ENCODE results near the gene CAPN9. TPM values are rescaled to one million over a fixed set of nuclear protein-coding genes. Genes with fewer than 3 reads are reported as not detected.
"Not testable (repeated sequence)": the region's sequence is repeated elsewhere in the genome, so short reads cannot be mapped to it uniquely, and the experiment has no call there.

Gene CAPN9
- total RNA-seq, 2 donors from 2014 or later = not detected

DNA sequence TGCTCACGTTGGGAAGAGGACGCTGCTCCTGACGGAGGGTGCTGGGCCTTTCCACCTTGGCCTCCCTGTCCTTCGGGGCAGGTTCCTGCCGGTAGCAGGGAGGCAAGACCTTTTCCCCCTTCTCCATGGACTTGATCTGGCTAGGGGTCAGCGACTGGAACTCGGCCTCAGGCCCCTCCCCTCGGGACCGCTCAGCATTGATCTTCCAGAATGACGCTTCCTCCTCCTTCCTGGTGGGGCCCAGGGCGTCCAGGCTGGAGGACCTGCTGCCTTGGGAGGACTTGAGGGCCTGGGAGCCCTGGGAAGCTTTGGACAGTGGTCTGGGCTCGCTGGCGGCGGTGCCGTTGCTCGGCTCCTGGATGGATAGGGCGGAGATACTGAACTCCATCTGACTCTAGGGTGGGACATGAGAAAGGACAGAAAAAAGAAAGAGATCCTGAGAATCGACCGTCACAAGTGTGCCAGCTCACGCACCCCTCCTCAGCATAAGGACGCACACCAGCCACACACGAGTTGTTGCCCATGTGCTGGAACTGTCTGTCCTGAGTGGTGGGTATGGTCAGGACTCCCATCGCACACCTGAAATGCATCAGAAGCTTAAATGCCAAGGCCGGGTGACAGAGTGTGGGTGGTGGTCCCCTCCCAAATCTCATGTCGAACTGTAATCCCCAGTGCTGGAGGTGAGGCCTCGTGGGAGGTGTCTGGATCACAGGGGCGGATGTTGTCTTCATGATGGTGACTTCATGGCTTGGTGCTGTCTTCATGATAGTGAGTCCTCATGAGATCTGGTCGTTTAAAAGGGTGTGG is 96.5 kb downstream of the CAPN9 start:
- H3K9me3 ChIP-seq (ENCODE audit: control insufficient read depth, low read length, poor library complexity, severe bottlenecking) = no peaks in the 10 kb centered on the region
- ATAC-seq = no peak
- no peaks in the 10 kb centered on the region for H3K27me3 Mint-ChIP-seq
- H3K27ac Mint-ChIP-seq = no peak overlapping the region
- no peak for DNase-seq
- H3K36me3 Mint-ChIP-seq (ENCODE audit: low read depth) = peaks cover 5% of the 10 kb centered on the region
- no peak overlapping the region for H3K4me3 Mint-ChIP-seq
- H3K4me1 Mint-ChIP-seq = no peaks in the 10 kb centered on the region

DNA sequence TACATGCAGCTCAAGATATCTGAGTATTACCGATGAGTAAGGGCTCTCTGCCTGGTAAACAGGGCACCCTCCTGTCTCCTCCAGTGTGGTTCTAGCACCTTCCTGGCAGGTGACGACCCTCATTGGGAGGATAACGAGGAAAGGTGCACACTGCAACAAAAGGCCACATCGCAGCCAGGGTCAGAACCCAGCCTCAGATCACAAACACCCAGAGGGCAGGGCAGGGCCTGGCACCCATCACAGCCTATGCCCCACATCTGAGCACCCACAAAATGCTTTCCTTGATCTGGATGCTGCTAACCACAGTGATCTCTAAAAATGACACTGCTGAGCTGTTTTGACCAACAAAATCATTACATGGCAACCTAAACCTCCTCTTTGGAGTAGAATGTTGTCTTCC is 97.4 kb downstream of the CAPN9 start:
- H3K9me3 ChIP-seq (ENCODE audit: control insufficient read depth, low read length, poor library complexity, severe bottlenecking) = no peaks in the 10 kb centered on the region
- ATAC-seq = no peak
- H3K4me1 Mint-ChIP-seq = no peaks in the 10 kb centered on the region
- DNase-seq = no peak
- no peaks in the 10 kb centered on the region for H3K27me3 Mint-ChIP-seq
- no peak overlapping the region for H3K27ac Mint-ChIP-seq
- no peak overlapping the region for H3K4me3 Mint-ChIP-seq
- H3K36me3 Mint-ChIP-seq (ENCODE audit: low read depth) = peaks cover 5% of the 10 kb centered on the region

DNA sequence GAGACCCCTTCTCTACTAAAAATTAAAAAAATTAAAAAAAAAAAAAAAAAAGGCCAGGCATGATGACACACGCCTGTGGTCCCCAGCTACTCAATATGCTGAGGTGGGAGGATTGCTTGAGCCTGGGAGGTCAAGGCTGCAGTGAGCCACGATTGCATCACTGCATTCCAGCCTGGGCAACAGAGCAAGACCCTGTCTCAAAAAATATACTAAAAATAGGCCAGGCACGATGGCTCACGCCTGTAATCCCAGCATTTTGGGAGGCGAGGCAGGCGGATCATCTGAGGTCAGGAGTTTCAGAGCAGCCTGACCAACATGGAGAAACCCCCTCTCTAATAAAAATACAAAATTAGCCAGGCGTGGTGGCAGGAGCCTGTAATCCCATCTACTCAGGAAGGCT is 98.0 kb downstream of the CAPN9 start:
- H3K36me3 Mint-ChIP-seq (ENCODE audit: low read depth); DNase-seq; H3K4me1 Mint-ChIP-seq; H3K27ac Mint-ChIP-seq; H3K9me3 ChIP-seq (ENCODE audit: control insufficient read depth, low read length, poor library complexity, severe bottlenecking); H3K4me3 Mint-ChIP-seq; ATAC-seq; H3K27me3 Mint-ChIP-seq: not testable (repeated sequence)

DNA sequence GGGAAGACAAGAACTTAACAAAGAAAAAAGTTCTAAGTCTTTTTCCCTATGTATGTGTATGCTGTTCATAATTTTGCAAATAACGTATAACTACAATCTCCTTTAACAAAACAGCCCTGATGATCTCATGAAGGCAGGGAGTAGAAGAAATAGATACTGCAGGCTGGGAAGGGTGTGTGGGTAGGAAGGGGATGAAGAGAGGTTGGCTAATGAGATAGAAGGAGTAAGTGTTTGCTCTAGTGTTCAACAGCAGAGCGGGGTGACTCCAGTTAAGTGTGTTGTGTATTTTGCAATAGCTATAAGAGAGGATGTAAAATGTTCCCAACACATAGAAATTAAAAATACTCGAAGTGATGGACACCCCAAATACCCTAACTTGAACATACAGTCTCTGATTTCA is 101.0 kb downstream of the CAPN9 start:
- H3K27ac Mint-ChIP-seq = no peak overlapping the region
- DNase-seq (no peak), ATAC-seq (no peak)
- no peaks in the 10 kb centered on the region for H3K9me3 ChIP-seq (ENCODE audit: control insufficient read depth, low read length, poor library complexity, severe bottlenecking)
- peaks cover 3% of the 10 kb centered on the region for H3K36me3 Mint-ChIP-seq (ENCODE audit: low read depth)
- H3K4me3 Mint-ChIP-seq = no peak overlapping the region
- H3K4me1 Mint-ChIP-seq = no peaks in the 10 kb centered on the region
- H3K27me3 Mint-ChIP-seq = no peaks in the 10 kb centered on the region

DNA sequence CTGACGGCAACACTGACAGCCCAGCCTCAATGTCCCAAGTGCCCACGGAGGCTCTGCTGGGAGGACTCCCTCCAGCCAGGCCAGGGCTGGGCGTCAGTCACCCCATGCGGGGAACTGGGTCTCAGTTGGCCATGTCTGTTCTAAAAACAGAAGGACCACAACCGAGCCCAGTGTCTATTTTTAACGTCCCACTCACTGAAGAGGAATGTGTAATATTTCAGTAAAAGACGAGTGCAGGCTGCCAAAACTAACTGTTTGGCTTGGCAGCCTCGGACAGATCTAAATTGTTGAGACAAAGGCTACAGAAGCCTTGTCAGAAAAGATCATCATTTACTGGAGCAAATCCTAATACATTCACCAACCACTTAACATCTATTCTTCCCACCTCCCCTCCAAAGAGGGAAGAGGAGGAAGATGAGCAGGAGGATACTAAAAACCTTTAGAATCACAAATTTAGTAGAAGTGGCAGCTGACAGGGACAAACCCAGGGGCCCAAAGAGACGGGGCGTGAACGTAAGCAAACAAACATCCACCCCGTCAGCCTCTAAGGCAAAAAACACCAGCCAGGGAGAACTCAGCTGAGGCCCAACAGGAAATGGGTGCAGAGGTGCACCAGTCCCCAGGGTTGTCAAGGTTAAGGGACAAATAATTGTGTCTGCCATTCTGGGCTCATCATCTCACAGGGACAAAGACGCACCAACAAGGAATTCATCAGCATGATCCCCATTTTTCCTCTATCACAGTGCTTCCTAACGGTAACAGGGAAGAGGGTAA is 102.5 kb downstream of the CAPN9 start:
- H3K4me3 Mint-ChIP-seq = no peak overlapping the region
- no peak overlapping the region for H3K27ac Mint-ChIP-seq
- H3K27me3 Mint-ChIP-seq = no peaks in the 10 kb centered on the region
- ATAC-seq = no peak
- DNase-seq = no peak
- no peaks in the 10 kb centered on the region for H3K9me3 ChIP-seq (ENCODE audit: control insufficient read depth, low read length, poor library complexity, severe bottlenecking)
- H3K36me3 Mint-ChIP-seq (ENCODE audit: low read depth) = peaks cover 3% of the 10 kb centered on the region
- no peaks in the 10 kb centered on the region for H3K4me1 Mint-ChIP-seq

DNA sequence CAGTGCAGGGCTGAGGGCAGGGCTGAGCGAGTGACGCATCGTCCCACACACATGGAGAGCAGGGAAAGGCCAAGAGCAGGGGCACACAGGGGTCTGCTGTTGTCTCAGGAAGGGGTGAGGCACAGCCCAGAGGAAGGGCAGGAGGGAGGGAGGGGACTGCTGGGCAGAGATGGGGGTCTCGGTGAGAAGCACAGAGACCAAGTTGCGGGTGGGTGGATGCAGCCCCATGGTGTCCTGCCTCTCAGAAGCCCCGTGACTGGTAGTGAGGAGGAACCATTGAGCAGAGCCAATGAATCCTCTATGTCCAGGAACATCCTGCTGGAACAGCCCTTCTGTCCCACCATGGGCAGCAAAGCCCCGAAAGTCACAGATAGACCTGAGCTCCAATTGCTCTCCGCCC is 103.4 kb downstream of the CAPN9 start:
- no peaks in the 10 kb centered on the region for H3K9me3 ChIP-seq (ENCODE audit: control insufficient read depth, low read length, poor library complexity, severe bottlenecking)
- H3K27ac Mint-ChIP-seq = no peak overlapping the region
- no peaks in the 10 kb centered on the region for H3K4me1 Mint-ChIP-seq
- H3K27me3 Mint-ChIP-seq = no peaks in the 10 kb centered on the region
- DNase-seq = no peak
- no peak for ATAC-seq
- H3K36me3 Mint-ChIP-seq (ENCODE audit: low read depth) = peaks cover 3% of the 10 kb centered on the region
- H3K4me3 Mint-ChIP-seq = no peak overlapping the region

DNA sequence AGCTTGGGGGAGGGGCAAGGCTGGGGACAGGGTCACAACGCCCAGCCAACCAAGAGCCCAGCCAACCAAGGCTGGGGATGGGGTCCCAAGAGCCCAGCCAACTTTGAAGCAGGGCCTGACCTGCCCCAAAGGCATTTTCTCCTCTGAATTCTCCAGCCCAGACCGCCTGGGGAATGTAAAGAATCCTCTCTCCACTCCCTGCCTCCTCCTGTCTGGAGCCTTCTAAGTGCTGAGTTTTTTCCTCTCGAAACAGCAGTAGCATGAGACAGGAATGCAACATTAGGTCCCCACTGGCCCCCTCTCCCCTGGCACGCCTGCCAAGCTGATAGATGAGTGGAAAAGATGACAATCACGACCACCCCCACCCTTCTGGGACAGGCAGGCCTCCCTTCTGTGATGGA is 104.1 kb downstream of the CAPN9 start:
- DNase-seq = no peak
- no peak for ATAC-seq
- Mint-ChIP-seq H3K4me1 (no peaks in the 10 kb centered on the region), H3K36me3 (ENCODE audit: low read depth) (peaks cover 3% of the 10 kb centered on the region), H3K27me3 (no peaks in the 10 kb centered on the region), H3K4me3 (no peak overlapping the region), H3K27ac (no peak overlapping the region)
- no peaks in the 10 kb centered on the region for H3K9me3 ChIP-seq (ENCODE audit: control insufficient read depth, low read length, poor library complexity, severe bottlenecking)

Other genes starting within 250 kb of the CAPN9 start
- 10 to 100 TPM; 20.6 to 22.7 TPM for gene COG2, start 104.9 kb upstream of the CAPN9 start, total RNA-seq
- not detected for gene AGT, start 33.3 kb upstream of the CAPN9 start, total RNA-seq
- gene C1orf198, start 121.1 kb downstream of the CAPN9 start, total RNA-seq = 10 to 100 TPM in 1 of 2 donors, 1 to 10 TPM in 1; 3.7 to 20.6 TPM
- gene TTC13, start 231.5 kb downstream of the CAPN9 start, total RNA-seq = 10 to 100 TPM; 27.4 to 34.7 TPM
- 1 to 10 TPM; 5.7 to 6.7 TPM for gene ARV1, start 231.7 kb downstream of the CAPN9 start, total RNA-seq

Measured in T-helper 17 cell (primary cell).